Neural cell (in vitro differentiated cells): ENCODE results near the gene NPAS3. TPM values are rescaled to one million over a fixed set of nuclear protein-coding genes. Genes with fewer than 3 reads are reported as not detected.

Experiments used
- H2AFZ ChIP-seq: fragments of 200-600, 300-800 bp; sonication (generic), shearing (Covaris generic); 2 replicates; pipeline ENCODE4 v1.6.0; 2014; ENCODE audit warnings: low read depth, mild to moderate bottlenecking, antibody characterized with exemption, low read length, moderate library complexity
- H3F3A ChIP-seq: fragments of 200-600 bp; shearing (Covaris generic); 2 replicates; pipeline ENCODE4 v1.6.1; 2016; ENCODE audit warnings: mild to moderate bottlenecking, moderate library complexity, mixed read lengths, antibody characterized with exemption, low read length; ENCODE audit not compliant: insufficient read depth, poor library complexity, severe bottlenecking
- H3K27ac ChIP-seq: fragments of 200-600, 300-800 bp; sonication (generic), shearing (Covaris generic); 2 replicates; pipeline ENCODE4 v1.5.1; 2014; ENCODE audit warnings: mild to moderate bottlenecking, low read length, moderate library complexity
- H3K27me3 ChIP-seq: fragments of 300-800, 200-600 bp; sonication (generic), shearing (Covaris generic); 2 replicates; pipeline ENCODE4 v1.6.0; 2014; ENCODE audit warnings: mild to moderate bottlenecking, low read depth, low read length, moderate library complexity; ENCODE audit not compliant: insufficient read depth
- H3K36me3 ChIP-seq: fragments of 300-800, 200-600 bp; sonication (generic), shearing (Covaris generic); 2 replicates; pipeline ENCODE4 v1.5.1; 2014; ENCODE audit warnings: mild to moderate bottlenecking, antibody characterized with exemption, low read length, moderate library complexity; ENCODE audit not compliant: insufficient read depth
- H3K4me2 ChIP-seq: fragments of 300-800, 200-600 bp; sonication (generic), shearing (Covaris generic); 2 replicates; pipeline ENCODE4 v1.6.0; 2014; ENCODE audit warnings: mild to moderate bottlenecking, low read length
- H3K4me3 ChIP-seq: fragments of 300-800, 200-600 bp; sonication (generic), shearing (Covaris generic); 2 replicates; pipeline ENCODE4 v1.5.1; 2014; ENCODE audit warnings: mild to moderate bottlenecking, low read length, moderate library complexity
- H3K79me2 ChIP-seq: fragments of 200-600 bp; shearing (Covaris generic); replicated peaks from 2 replicates; pipeline ENCODE4 v1.6.0; 2014; ENCODE audit warnings: mild to moderate bottlenecking, low read length, moderate library complexity; ENCODE audit not compliant: insufficient read depth
- H3K9ac ChIP-seq: fragments of 300-800, 200-600 bp; sonication (generic), shearing (Covaris generic); 2 replicates; pipeline ENCODE4 v1.6.1; 2016; ENCODE audit warnings: mild to moderate bottlenecking, low read length, mixed read lengths
- H3K9me2 ChIP-seq: fragments of 200-600 bp; shearing (Covaris generic); 2 replicates; pipeline ENCODE4 v1.6.1; 2016; ENCODE audit warnings: mild to moderate bottlenecking, low read length, mixed read lengths; ENCODE audit not compliant: insufficient read depth
- H3K9me3 ChIP-seq: fragments of 200-600, 300-800 bp; sonication (generic), shearing (Covaris generic); 2 replicates; pipeline ENCODE4 v1.6.1; 2016; ENCODE audit warnings: mild to moderate bottlenecking, mixed run types, low read length, moderate library complexity, mixed read lengths
- H4K20me1 ChIP-seq: fragments of 200-600 bp; shearing (Covaris generic); 2 replicates; pipeline ENCODE4 v1.6.1; 2016; ENCODE audit warnings: mild to moderate bottlenecking, mixed run types; ENCODE audit not compliant: insufficient read depth
- CTCF ChIP-seq: fragments of 450-650 bp; IDR thresholded peaks from 2 replicates; pipeline ENCODE4 v1.5.1; 2014; ENCODE audit warnings: antibody characterized with exemption, mild to moderate bottlenecking, moderate library complexity; ENCODE audit not compliant: poor library complexity, severe bottlenecking
- EP300 ChIP-seq: fragments of 450-650 bp; conservative IDR thresholded peaks from 2 replicates; pipeline ENCODE4 v1.6.1; 2014; ENCODE audit warnings: antibody characterized with exemption, mild to moderate bottlenecking, moderate library complexity; ENCODE audit not compliant: poor library complexity, severe bottlenecking
- EZH2 ChIP-seq: fragments of 200-600, 300-800 bp; shearing (Covaris generic), sonication (generic); IDR thresholded peaks from 2 replicates; pipeline ENCODE4 v1.6.1; 2014; ENCODE audit warnings: antibody characterized with exemption, low read length, borderline replicate concordance, mild to moderate bottlenecking; ENCODE audit not compliant: insufficient read depth, poor library complexity, severe bottlenecking
- MXI1 ChIP-seq: fragments of 450-650 bp; conservative IDR thresholded peaks from 2 replicates; pipeline ENCODE4 v1.6.1; 2014; ENCODE audit warnings: antibody characterized with exemption, mild to moderate bottlenecking; ENCODE audit not compliant: poor library complexity, severe bottlenecking
- POLR2AphosphoS5 ChIP-seq: IDR thresholded peaks from 2 replicates; pipeline ENCODE4 v1.6.1; 2012
- RAD21 ChIP-seq: fragments of 450-650 bp; conservative IDR thresholded peaks from 2 replicates; pipeline ENCODE4 v1.6.1; 2014; ENCODE audit warnings: antibody characterized with exemption, mild to moderate bottlenecking, moderate library complexity
- REST ChIP-seq: IDR thresholded peaks from 2 replicates; pipeline ENCODE4 v1.6.1; 2012; ENCODE audit warnings: borderline replicate concordance
- SMC3 ChIP-seq: fragments of 450-650 bp; conservative IDR thresholded peaks from 2 replicates; pipeline ENCODE4 v1.6.1; 2014; ENCODE audit warnings: antibody characterized with exemption, mild to moderate bottlenecking, moderate library complexity; ENCODE audit not compliant: poor library complexity
- TAF1 ChIP-seq: IDR thresholded peaks from 2 replicates; pipeline ENCODE4 v1.6.1; 2012; ENCODE audit warnings: low read depth
- polyA plus RNA-seq: library from polyadenylated mRNA; depleted of rRNA; stranded (reverse); fragments of >200 nt; gene quantifications from 2 replicates; pipeline ENCODE4 v1.2.3, GENCODE V29; 2014

NPAS3 gene
- polyA plus RNA-seq, 1 donor from 2014 or later = 1.3 TPM

GRCh38 chr14:33755358-33755757 is 816.7 kb downstream of the NPAS3 start:
- H3K27me3 ChIP-seq = no peaks in the 10 kb centered on the region
- no peak overlapping the region for H3K9ac ChIP-seq
- H3K9me2 ChIP-seq = no peaks in the 10 kb centered on the region
- H3K27ac ChIP-seq = no peak overlapping the region
- TF ChIP-seq EP300 (no peak), EZH2 (no peak), POLR2AphosphoS5 (no peak), CTCF (no peak), MXI1 (no peak), SMC3 (no peak), TAF1 (no peak), REST (no peak), RAD21 (no peak)
- no peaks in the 10 kb centered on the region for H3K9me3 ChIP-seq
- no peak overlapping the region for H3K4me2 ChIP-seq
- no peaks in the 10 kb centered on the region for H3K79me2 ChIP-seq
- no peak overlapping the region for H3K4me3 ChIP-seq
- H3K36me3 ChIP-seq = no peaks in the 10 kb centered on the region
- H4K20me1 ChIP-seq = no peaks in the 10 kb centered on the region
- no peak overlapping the region for H2AFZ ChIP-seq
- H3F3A ChIP-seq = no peaks in the 10 kb centered on the region

GRCh38 chr14:33756833-33757232 is 818.2 kb downstream of the NPAS3 start:
- no peaks in the 10 kb centered on the region for H3K79me2 ChIP-seq
- no peaks in the 10 kb centered on the region for H4K20me1 ChIP-seq
- H3K4me3 ChIP-seq = no peak overlapping the region
- H3K27me3 ChIP-seq = no peaks in the 10 kb centered on the region
- TF ChIP-seq TAF1 (no peak), SMC3 (no peak), RAD21 (no peak), EZH2 (no peak), POLR2AphosphoS5 (no peak), CTCF (no peak), MXI1 (no peak), EP300 (no peak), REST (no peak)
- H2AFZ ChIP-seq = no peak overlapping the region
- H3K9me2 ChIP-seq = no peaks in the 10 kb centered on the region
- H3K36me3 ChIP-seq = no peaks in the 10 kb centered on the region
- H3K27ac ChIP-seq = no peak overlapping the region
- H3F3A ChIP-seq = no peaks in the 10 kb centered on the region
- H3K4me2 ChIP-seq = no peak overlapping the region
- no peaks in the 10 kb centered on the region for H3K9me3 ChIP-seq
- no peak overlapping the region for H3K9ac ChIP-seq
